ENCODE results near the gene RHOF.
A peak's percentile ranks its signal among the peaks of the same experiment; 100 is the strongest.

RHOF gene

DNA sequence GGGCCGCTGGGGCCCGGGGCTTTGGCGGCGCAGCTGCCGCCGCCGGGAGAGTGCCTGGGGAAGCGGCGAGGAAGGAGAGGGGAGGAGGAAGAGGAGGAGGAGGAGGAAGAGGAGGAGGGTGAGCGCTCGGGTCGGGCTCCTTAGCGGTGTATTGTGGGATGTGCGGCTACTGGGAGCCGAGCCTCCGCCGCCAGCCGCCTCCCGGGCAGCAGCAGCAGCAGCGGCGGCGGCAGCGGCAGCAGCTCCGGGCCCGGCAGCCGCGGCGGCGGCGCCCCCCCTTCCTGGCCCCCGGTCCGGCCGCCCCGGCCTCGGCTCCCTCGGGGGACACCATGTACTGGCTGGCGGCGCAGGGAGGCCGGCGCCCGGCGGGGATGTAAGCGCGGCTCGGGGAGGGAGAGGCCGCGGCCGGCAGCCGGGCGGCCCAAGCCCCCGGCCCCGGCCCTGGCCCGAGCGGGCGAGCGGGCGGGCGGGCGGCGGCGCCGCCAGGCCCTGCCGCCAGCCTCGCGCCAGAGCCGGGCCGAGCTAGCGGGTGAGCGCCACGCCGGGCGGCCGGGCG lies 10.5 kb upstream of the RHOF start, which contains the start of gene SETD1B:
Gene SETD1B (plus strand): TSS at position 149 of the 556 bp plus-strand sequence. CDS start 729 bp downstream, outside the sequence.
- DNase-seq (ENCODE audit: insufficient read length, low spot score) (no peak), FAIRE-seq (no peak)
- TF ChIP-seq, protein P1, sequence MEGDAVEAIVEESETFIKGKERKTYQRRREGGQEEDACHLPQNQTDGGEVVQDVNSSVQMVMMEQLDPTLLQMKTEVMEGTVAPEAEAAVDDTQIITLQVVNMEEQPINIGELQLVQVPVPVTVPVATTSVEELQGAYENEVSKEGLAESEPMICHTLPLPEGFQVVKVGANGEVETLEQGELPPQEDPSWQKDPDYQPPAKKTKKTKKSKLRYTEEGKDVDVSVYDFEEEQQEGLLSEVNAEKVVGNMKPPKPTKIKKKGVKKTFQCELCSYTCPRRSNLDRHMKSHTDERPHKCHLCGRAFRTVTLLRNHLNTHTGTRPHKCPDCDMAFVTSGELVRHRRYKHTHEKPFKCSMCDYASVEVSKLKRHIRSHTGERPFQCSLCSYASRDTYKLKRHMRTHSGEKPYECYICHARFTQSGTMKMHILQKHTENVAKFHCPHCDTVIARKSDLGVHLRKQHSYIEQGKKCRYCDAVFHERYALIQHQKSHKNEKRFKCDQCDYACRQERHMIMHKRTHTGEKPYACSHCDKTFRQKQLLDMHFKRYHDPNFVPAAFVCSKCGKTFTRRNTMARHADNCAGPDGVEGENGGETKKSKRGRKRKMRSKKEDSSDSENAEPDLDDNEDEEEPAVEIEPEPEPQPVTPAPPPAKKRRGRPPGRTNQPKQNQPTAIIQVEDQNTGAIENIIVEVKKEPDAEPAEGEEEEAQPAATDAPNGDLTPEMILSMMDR (IDR thresholded peaks at IDR 0.05; ENCODE audit: insufficient read depth, missing control alignments), result no peak

DNA sequence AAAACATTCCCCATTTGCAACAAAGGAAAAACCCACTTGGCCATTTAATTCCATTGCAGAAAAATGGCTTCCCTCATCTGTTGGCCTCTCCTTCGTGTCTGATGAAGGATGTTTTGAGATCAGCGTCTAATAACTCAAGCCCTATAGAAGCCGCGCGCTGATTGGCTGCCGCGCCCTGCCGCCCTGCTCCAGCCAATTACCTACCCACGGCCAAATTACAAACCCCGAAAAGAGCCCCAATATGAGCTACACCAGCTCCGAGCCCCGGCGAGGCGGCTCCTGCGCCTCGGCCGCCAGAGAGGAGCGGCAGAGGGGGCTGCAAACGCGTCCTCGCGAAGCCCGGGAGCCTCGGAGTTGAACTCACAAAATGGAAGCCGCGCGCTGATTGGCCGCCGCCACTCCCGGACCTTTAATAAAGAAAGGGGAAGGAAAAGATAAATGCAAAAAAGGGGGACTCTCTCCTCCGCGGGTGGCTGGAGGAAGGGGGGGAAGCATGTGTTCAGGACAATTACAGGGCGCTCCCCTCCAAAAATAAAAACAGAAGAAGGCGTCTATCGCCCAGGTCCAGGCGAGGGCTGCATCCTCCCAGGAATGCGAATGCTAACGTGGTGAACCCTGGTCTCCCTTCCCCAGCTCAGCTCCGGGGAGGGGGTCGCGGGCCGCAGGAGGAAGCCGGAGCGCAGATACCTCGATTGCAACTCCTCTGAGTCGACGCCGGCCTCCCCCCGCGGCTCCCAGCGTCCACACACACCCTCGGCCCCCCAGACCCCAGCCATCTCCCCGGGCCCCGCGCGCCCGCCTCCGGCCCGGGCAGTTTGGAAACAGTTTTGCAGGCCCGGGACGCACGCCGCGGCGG lies 9.6 kb upstream of the RHOF start:
- FAIRE-seq (peak; percentile 11), DNase-seq (ENCODE audit: insufficient read length, low spot score) (peak; percentile 73)
- TF ChIP-seq, protein P1 (IDR thresholded peaks at IDR 0.05; ENCODE audit: insufficient read depth, missing control alignments), result no peak

DNA sequence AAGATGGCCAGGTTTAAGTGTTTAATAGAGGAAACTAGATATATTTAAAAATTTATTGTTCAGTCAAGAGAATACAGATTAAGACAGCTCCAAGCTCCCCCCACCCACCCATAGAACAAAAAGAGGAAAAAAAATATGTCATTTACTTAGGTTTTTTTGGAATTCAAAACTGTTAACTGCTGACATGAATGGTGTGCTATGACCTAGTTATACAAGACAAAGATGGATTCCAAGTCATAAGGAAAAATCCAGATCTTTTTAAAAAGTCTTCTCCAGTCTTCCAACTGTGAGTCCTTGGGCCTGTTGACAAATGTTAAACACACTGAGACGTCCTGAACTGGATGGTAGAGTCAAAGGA lies 9.0 kb upstream of the RHOF start:
- FAIRE-seq, result no peak
- TF ChIP-seq, protein P1 (IDR thresholded peaks at IDR 0.05; ENCODE audit: insufficient read depth, missing control alignments), result no peak
- no peak for DNase-seq (ENCODE audit: insufficient read length, low spot score)

DNA sequence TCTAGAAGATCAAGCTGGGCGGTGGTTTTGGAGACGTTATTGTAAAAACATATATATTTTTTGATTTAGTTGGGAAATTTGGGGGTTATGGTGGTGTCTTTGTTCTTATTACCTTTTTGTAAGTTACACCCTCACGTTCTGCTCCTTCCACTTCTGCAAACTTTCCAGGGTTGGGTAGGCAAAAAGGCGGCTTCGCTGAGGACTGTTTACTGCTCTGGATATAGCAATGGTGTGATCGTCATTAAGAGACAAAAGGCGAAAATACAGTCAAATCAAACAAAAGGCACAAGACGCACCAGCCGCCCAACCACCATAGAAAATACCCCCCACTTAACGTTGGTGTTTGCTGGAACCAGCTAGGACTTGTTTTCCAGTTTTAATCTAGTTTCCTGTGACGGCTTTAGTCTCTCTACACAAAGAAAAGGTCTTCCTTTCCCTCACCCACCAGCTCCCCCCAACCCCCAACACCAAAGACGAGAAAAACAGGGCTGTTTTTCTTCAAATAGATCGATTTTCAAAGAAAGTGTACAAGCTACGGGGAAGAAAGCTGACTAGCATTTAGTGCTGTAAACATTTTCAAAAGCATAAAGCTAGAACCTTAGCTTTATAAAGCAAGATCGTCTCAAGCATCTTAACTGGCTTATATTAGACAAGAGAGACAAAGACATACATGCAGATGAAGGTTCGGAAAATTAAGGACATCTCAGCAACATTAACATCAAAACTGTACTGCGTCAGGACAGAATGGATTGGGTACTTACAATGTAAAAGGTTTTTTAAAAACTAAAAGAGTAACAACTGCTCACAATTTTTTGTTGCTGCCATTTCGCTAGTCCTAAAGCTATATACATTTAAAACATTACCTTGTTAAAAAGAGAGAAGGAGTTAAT lies 8.4 kb upstream of the RHOF start:
- no peak for FAIRE-seq
- no peak for DNase-seq (ENCODE audit: insufficient read length, low spot score)

DNA sequence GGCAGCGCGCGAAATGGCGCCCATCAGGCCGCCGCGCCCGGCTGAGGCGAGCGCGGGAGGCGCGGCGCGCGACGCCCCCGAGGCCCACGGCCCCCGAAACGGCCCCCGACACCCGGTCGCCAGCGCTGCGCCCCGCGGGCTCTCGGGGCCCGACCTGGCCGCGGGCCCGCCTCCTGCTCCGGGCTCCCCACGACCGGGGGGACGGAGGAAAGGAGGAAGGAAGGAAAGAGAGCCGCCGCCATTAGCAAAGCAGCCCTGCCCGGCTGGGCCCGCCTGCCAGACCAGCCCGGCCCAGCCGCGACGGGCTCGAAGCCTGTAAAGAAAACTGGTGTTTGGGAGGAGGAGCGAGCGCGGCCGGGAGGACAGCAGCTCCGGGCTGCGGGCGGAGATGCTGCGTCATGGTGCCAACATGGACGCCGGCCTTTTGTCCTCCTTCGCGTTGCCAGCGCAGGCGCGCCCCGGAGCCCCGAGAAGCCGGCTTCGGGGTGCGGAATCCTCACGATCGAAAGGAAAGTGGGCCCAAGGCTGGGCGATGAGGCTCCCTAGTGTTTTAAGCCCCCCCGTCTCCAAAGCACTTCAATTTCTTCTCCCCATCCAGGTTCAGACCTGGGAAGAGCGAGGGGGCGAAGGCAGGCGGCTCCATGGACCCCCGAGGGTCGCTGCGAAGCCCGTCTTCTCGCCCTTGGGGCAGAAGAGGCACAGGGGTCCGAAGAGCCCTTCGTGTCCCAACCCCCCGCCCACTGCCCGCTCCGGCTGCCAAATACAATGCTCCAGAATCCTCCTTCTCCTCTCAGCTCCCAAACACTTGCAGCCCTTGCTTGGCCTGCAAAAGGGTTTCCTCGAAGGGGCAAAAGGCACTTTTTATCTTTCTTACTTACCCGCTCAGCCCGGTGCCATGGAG lies 7.5 kb upstream of the RHOF start:
- FAIRE-seq, result no peak
- TF ChIP-seq, protein P1 (IDR thresholded peaks at IDR 0.05; ENCODE audit: insufficient read depth, missing control alignments), result no peak
- DNase-seq (ENCODE audit: insufficient read length, low spot score), result no peak

More for the DNA sequence above, 8.4 kb upstream of the RHOF start:
- TF ChIP-seq, protein P1 (IDR thresholded peaks at IDR 0.05; ENCODE audit: insufficient read depth, missing control alignments), result no peak
